ENCODE measurements around the gene HHATL. TPM values are rescaled to one million over a fixed set of nuclear protein-coding genes. Genes with fewer than 3 reads are reported as not detected.

HHATL gene
- polyA plus RNA-seq, 1 donor = 0.18 TPM

- Histone ChIP-seq H3K27me3 (ENCODE audit: control insufficient read depth, insufficient read depth, low read length) (no peaks in the 10 kb centered on the region), H3K4me3 (ENCODE audit: low read length) (no peak overlapping the region), H3K36me3 (ENCODE audit: control insufficient read depth, insufficient read depth, low read length) (peaks cover 45% of the 10 kb centered on the region), H3K9me3 (ENCODE audit: control insufficient read depth, low read depth, low read length) (no peaks in the 10 kb centered on the region), H3K27ac (ENCODE audit: low read length) (no peak overlapping the region), H3K4me1 (ENCODE audit: control insufficient read depth, insufficient read depth, low read length) (peaks cover 15% of the 10 kb centered on the region)
- no peak for DNase-seq
- no CpG with 5 or more reads among the region's 2 CpGs for WGBS (ENCODE audit: insufficient coverage, low lambda C conversion rate)
These were observed 53.6 kb downstream of the HHATL start for GRCh38 chr3:42649006-42649405.

- no peak overlapping the region for H3K27ac ChIP-seq (ENCODE audit: low read length)
- peaks cover 8% of the 10 kb centered on the region for H3K4me1 ChIP-seq (ENCODE audit: control insufficient read depth, insufficient read depth, low read length)
- no peaks in the 10 kb centered on the region for H3K9me3 ChIP-seq (ENCODE audit: control insufficient read depth, low read depth, low read length)
- no peak overlapping the region for H3K4me3 ChIP-seq (ENCODE audit: low read length)
- no peak for DNase-seq
- H3K36me3 ChIP-seq (ENCODE audit: control insufficient read depth, insufficient read depth, low read length) = peaks cover 55% of the 10 kb centered on the region
- no peaks in the 10 kb centered on the region for H3K27me3 ChIP-seq (ENCODE audit: control insufficient read depth, insufficient read depth, low read length)
- no CpG with 5 or more reads among the region's 5 CpGs for WGBS (ENCODE audit: insufficient coverage, low lambda C conversion rate)
These were observed 54.7 kb downstream of the HHATL start for GRCh38 chr3:42647821-42648459.

Other genes starting within 250 kb of the HHATL start
- gene VIPR1, start 200.2 kb downstream of the HHATL start, polyA plus RNA-seq = 75.3 TPM
- gene SEC22C, start 120.8 kb downstream of the HHATL start, polyA plus RNA-seq = 49.2 TPM
- 47.5 TPM for gene SS18L2, start 111.9 kb downstream of the HHATL start, polyA plus RNA-seq
- gene NKTR, start 102.1 kb downstream of the HHATL start, polyA plus RNA-seq = 138 TPM
- gene ZBTB47, start 49.1 kb downstream of the HHATL start, polyA plus RNA-seq = 12.5 TPM
- 0.25 TPM for gene KLHL40, start 17.3 kb downstream of the HHATL start, polyA plus RNA-seq
- gene CCDC13, start 70.5 kb upstream of the HHATL start, polyA plus RNA-seq = 0.40 TPM
- gene HIGD1A, start 101.7 kb upstream of the HHATL start, polyA plus RNA-seq = 119 TPM
- gene ACKR2, start 106.6 kb upstream of the HHATL start, polyA plus RNA-seq = 2.6 TPM
- gene CYP8B1, start 173.1 kb upstream of the HHATL start, polyA plus RNA-seq = 0.75 TPM
- 23.4 TPM for gene ZNF662, start 203.3 kb upstream of the HHATL start, polyA plus RNA-seq

Data from large intestine (tissue), 3 donors.